GM13977 (cell line): ENCODE measurements around the gene PRAMEF11.
"Not testable (repeated sequence)": the region's sequence is repeated elsewhere in the genome, so short reads cannot be mapped to it uniquely, and the experiment has no call there.

Source experiments
- DNase-seq: peaks from one replicate; pipeline ENCODE4 v3.0.0; 2012; ENCODE audit warnings: low spot score
- in situ Hi-C: fragments of 300-500 bp; cut with MboI; formaldehyde crosslinking; loops from one replicate; pipeline ENCODE4 v1.12.0; 2022; ENCODE audit warnings: low sequenced_read_pairs, low pct_unique_long_range_greater_than_20kb, mixed read lengths, inconsistent platforms; ENCODE audit not compliant: unreplicated experiment
- TF ChIP-seq, protein P1 (sequence below): IDR thresholded peaks from 2 replicates; pipeline ENCODE4 v1.5.1; 2012; ENCODE audit warnings: mild to moderate bottlenecking, control low read depth; ENCODE audit not compliant: insufficient read depth; ENCODE audit errors: extremely low read depth, missing control alignments

PRAMEF11 gene

DNA sequence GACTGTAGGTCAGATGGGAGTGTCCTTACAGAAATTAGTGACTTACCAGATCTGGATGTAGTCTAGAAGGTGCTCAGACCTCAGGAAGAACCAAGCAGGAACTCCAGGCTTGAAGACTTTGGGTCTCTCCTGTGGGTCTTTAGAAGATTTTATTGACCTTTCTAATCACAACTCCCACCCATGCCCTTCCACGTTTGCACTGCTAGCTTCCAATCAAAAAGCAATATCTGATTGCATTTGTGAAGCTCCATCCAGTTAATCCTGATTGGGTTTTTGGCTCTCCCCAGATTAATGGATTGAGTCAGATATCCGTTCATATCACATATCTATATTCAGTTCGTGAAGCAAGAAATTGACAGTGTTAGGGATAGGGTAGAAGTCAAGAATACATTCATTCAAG lies at the start of gene PRAMEF11:
TSS of gene PRAMEF11 (minus strand) at position 101 of the 400 bp plus-strand sequence. CDS start 2,621 bp downstream, outside the sequence.
- DNase-seq, in situ Hi-C loops: not testable (repeated sequence)

DNA sequence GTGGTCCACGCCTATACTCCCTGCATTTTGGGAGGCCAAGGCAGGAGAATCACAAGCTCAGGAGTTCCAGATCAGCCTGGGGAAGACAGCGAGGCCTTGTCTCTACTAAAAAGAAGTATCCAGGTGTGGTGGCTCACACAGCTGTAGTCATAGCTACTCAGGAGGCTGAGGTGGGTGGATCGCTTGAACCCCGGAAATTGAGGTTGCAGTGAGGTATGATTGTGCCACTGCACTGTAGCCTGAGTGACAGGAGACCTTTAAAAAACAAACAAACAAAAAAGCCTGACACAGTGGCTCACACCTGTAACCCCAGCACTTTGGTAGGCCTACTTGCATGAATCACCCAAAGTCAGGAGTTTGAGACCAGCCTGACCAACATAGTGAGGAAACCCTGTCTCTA lies 47.2 kb upstream of the PRAMEF11 start:
- in situ Hi-C loops, DNase-seq: not testable (repeated sequence)

GRCh38 chr1:12863131-12863880 lies 32.1 kb upstream of the PRAMEF11 start:
- DNase-seq, in situ Hi-C loops: not testable (repeated sequence)

DNA sequence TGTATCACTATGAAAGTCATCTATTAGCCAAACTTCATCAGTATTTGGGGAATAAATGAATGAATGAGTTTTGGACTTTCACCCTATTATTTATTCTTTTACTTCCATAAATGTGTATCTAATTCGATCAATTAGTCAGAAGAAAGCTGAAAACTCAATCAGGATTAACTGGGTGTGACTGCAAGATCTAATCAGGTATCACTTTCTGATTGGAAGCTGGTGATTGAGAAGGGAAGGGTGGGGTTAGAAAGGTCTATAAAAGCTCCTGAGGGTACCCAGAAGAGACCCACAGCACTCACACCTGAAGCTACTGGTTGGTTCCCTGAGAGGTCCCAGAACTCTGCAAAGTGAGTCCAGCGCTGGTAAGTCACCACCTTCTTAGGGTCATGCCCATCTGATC lies 25.6 kb upstream of the PRAMEF11 start, which contains the start of gene PRAMEF2:
TSS of gene PRAMEF2 (plus strand) at position 301 of the 400 bp plus-strand sequence. CDS start 1,924 bp downstream, outside the sequence.
- DNase-seq, in situ Hi-C loops: not testable (repeated sequence)

DNA sequence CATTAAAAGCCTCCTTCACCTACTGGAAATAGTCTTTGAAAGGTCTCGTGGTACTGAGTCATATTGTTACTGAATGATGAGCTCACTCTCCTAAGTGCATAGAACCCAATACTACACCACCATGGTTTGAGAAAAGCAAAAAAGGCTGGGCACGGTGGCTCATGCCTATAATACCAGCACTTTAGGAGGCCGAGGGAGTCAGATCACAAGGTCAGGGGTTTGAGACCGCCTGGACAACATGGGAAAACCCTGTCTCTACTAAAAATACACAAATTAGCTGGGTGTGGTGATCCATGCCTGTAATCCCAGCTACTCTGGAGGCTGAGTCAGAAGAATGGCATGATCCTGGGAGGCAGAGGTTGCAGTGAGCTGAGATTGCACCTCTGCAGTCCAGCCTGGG lies 20.6 kb upstream of the PRAMEF11 start:
- in situ Hi-C loops, result no loop called here
- no peak for DNase-seq
- TF ChIP-seq, protein P1, sequence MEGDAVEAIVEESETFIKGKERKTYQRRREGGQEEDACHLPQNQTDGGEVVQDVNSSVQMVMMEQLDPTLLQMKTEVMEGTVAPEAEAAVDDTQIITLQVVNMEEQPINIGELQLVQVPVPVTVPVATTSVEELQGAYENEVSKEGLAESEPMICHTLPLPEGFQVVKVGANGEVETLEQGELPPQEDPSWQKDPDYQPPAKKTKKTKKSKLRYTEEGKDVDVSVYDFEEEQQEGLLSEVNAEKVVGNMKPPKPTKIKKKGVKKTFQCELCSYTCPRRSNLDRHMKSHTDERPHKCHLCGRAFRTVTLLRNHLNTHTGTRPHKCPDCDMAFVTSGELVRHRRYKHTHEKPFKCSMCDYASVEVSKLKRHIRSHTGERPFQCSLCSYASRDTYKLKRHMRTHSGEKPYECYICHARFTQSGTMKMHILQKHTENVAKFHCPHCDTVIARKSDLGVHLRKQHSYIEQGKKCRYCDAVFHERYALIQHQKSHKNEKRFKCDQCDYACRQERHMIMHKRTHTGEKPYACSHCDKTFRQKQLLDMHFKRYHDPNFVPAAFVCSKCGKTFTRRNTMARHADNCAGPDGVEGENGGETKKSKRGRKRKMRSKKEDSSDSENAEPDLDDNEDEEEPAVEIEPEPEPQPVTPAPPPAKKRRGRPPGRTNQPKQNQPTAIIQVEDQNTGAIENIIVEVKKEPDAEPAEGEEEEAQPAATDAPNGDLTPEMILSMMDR, result no peak

- in situ Hi-C loops, DNase-seq: not testable (repeated sequence)
Observed at GRCh38 chr1:12848620-12849019, 17.4 kb upstream of the PRAMEF11 start, which contains the start of gene HNRNPCL1. HNRNPCL1 (minus strand) TSS chr1:12848720; CDS start chr1:12848289, 431 bp downstream.

GRCh38 chr1:12833251-12833650 lies 2.0 kb upstream of the PRAMEF11 start:
- in situ Hi-C loops, DNase-seq: not testable (repeated sequence)

DNA sequence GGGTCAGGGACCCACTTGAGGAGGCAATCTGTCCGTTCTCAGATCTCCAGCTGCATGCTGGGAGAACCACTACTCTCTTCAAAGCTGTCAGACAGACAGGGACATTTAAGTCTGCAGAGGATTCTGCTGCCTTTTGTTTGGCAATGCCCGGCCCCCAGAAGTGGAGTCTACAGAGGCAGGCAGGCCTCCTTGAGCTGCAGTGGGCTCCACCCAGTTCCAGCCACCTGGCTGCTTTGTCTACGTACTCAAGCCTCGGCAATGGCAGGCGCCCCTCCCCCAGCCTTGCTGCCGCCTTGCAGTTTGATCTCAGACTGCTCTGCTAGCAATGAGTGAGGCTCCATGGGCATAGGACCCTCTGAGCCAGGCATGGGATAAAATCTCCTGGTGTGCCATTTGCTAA lies 12.1 kb downstream of the PRAMEF11 start:
- in situ Hi-C loops, DNase-seq: not testable (repeated sequence)

- in situ Hi-C loops, result no loop called here
- TF ChIP-seq, protein P1, result no peak
- DNase-seq, result no peak
Observed at GRCh38 chr1:12811409-12811784, 19.8 kb downstream of the PRAMEF11 start.

GRCh38 chr1:12810691-12811408 lies 20.4 kb downstream of the PRAMEF11 start:
- TF ChIP-seq, protein P1, result no peak
- in situ Hi-C loops, result no loop called here
- no peak for DNase-seq
